ENCODE measurements around the gene ATP8A2. TPM values are rescaled to one million over a fixed set of nuclear protein-coding genes. Genes with fewer than 3 reads are reported as not detected.

ATP8A2 gene
- total RNA-seq, 6 donors from 2014 or later, result 0.55 to 1.5 (median 0.87) TPM

DNA sequence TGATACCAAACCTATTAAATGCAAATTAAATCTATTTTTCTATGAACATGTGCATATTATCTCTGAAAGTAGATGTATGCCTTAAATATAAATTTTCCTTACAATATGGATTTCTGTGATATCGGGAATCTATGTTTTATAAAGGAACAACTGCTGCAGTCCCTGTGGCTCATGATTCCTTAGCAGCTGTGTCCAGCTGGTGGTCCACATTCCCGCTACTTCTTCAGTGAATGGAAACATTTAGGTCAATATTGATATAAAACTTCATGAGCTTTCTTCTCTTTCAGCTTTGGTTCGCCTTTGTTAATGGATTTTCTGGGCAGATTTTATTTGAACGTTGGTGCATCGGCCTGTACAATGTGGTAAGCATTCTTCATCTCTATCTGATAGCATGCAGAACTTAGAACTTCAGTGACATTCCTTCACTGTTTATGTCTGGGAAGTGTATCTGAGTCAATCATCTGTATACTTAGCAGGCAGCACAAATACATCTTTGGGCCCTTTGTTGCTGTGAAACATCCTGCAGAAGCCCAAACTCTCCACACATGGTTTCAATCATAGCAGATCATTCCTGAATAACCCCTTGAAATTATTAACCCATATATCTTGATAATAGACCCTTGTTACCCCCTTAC is 456.2 kb downstream of the ATP8A2 start:
- DNase-seq, result no peak
- ATAC-seq (ENCODE audit: low FRiP score in 2 of 2), result no peak
- H3K4me1 ChIP-seq, result no peaks in the 10 kb centered on the region
- no peak for TF ChIP-seq POLR2A (IDR thresholded peaks at IDR 0.05)
- TF ChIP-seq POLR2AphosphoS5 (IDR thresholded peaks at IDR 0.05), result no peak
- H3K27me3 ChIP-seq, result no peaks in the 10 kb centered on the region
- no peaks in the 10 kb centered on the region for H3K9me3 ChIP-seq
- WGBS, 2 donors, result 61 to 62% methylated on average over 5 of the region's 5 CpGs
- H3K36me3 ChIP-seq, result no peaks in the 10 kb centered on the region
- H3K27ac ChIP-seq, result no peak overlapping the region
- H3K4me3 ChIP-seq, result no peak overlapping the region

DNA sequence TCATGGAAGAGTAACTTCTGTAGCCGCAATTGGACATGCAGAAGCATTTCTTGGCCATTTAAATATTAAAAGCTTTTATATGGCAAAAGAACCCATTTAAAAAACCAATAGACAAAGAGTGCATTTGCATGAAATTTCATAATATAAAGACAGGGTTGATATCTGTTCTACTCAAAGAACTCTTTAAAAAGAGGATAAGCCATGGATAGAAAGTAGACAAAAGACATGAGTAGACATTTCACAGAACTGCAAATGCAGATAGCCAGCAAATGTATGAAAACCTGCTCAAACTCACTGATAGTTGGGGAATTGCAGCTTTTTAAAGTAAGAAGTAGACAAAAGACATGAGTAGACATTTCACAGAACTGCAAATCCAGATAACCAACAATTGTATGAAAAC is 462.0 kb downstream of the ATP8A2 start:
- ATAC-seq (ENCODE audit: low FRiP score in 2 of 2), result no peak
- 91 to 97% methylated on average over 1 of the region's 1 CpG for WGBS, 2 donors

DNA sequence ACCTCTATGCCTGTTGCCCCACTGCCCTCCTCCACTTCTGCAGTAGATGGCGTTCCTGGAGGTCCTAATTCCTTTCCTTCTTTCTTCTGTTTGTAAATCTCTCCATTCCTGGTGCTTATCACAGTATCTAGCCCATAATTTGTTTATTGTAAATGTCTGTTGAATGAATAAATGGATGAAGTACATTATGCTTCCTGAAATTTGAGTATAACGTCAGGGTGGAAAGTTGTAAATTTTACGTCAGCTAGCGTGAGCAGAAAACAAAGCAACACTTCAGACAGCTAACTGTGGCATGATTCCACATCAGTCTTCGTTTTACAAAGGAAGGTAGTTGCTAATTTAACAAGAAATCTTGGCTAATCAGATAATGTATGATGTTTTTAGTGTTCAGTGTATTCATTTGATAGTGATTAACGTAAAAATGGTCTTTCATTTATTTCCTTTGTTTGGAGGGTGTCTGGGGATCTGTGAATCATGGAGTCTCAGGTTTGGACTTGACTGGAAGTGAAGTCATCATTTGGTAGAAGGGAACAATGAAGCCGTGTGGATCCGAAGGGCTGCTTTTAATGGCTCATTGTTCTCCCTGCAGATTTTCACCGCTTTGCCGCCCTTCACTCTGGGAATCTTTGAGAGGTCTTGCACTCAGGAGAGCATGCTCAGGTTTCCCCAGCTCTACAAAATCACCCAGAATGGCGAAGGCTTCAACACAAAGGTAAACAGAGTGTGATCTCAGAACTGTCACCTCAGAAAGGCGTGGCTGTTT is 465.0 kb downstream of the ATP8A2 start:
- H3K4me3 ChIP-seq, result no peak overlapping the region
- no peaks in the 10 kb centered on the region for H3K36me3 ChIP-seq
- H3K9me3 ChIP-seq, result no peaks in the 10 kb centered on the region
- TF ChIP-seq CTCF (IDR thresholded peaks at IDR 0.05) (no peak), POLR2AphosphoS5 (IDR thresholded peaks at IDR 0.05) (no peak), POLR2A (IDR thresholded peaks at IDR 0.05) (no peak), EP300 (IDR thresholded peaks at IDR 0.05) (no peak)
- DNase-seq (no peak), ATAC-seq (ENCODE audit: low FRiP score in 2 of 2) (no peak)
- no peaks in the 10 kb centered on the region for H3K4me1 ChIP-seq
- no peaks in the 10 kb centered on the region for H3K27me3 ChIP-seq
- WGBS, 2 donors, result 61 to 68% methylated on average over 12 of the region's 12 CpGs
- H3K27ac ChIP-seq, result no peak overlapping the region

More for the DNA sequence above, 462.0 kb downstream of the ATP8A2 start:
- no peak overlapping the region for H3K4me3 ChIP-seq
- no peak overlapping the region for H3K27ac ChIP-seq
- no peaks in the 10 kb centered on the region for H3K36me3 ChIP-seq
- no peaks in the 10 kb centered on the region for H3K27me3 ChIP-seq
- no peaks in the 10 kb centered on the region for H3K9me3 ChIP-seq
- no peaks in the 10 kb centered on the region for H3K4me1 ChIP-seq
- no peak for DNase-seq
- no peak for TF ChIP-seq CTCF (IDR thresholded peaks at IDR 0.05)
- no peak for TF ChIP-seq POLR2AphosphoS5 (IDR thresholded peaks at IDR 0.05)
- TF ChIP-seq EP300 (IDR thresholded peaks at IDR 0.05), result no peak
- no peak for TF ChIP-seq POLR2A (IDR thresholded peaks at IDR 0.05)

DNA sequence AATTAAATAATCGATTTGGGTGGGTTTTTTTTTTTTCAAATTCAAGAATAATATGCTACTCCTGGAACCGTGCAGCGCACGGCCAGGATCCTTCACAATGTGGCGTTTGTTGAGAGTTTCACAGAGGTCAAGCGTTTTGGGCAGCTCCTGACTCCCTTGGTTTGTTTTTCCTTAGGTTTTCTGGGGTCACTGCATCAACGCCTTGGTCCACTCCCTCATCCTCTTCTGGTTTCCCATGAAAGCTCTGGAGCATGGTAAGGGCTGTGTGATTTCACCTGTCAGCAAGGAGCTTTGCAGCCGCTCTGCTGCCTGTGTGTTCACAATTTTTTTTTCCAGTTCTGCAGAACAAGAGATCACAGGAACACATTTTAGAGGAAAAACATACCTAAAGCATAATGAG is 467.6 kb downstream of the ATP8A2 start:
- no peaks in the 10 kb centered on the region for H3K4me1 ChIP-seq
- ATAC-seq (ENCODE audit: low FRiP score in 2 of 2) (no peak), DNase-seq (no peak)
- H3K27ac ChIP-seq, result no peak overlapping the region
- H3K9me3 ChIP-seq, result no peaks in the 10 kb centered on the region
- 74 to 82% methylated on average over 8 of the region's 8 CpGs for whole genome bisulfite sequencing, 2 donors
- no peak overlapping the region for H3K4me3 ChIP-seq
- TF ChIP-seq EP300 (IDR thresholded peaks at IDR 0.05) (no peak), POLR2A (IDR thresholded peaks at IDR 0.05) (no peak), CTCF (IDR thresholded peaks at IDR 0.05) (no peak), POLR2AphosphoS5 (IDR thresholded peaks at IDR 0.05) (no peak)
- no peaks in the 10 kb centered on the region for H3K36me3 ChIP-seq
- no peaks in the 10 kb centered on the region for H3K27me3 ChIP-seq

- Histone ChIP-seq H3K4me3 (no peak overlapping the region), H3K36me3 (no peaks in the 10 kb centered on the region), H3K9me3 (no peaks in the 10 kb centered on the region), H3K27me3 (no peaks in the 10 kb centered on the region), H3K4me1 (peaks cover 0 to 2% (median 0%) of the 10 kb centered on the region in 4 donors), H3K27ac (no peak overlapping the region)
- 74 to 83% methylated on average over 3 of the region's 3 CpGs for WGBS, 2 donors
- DNase-seq (no peak), ATAC-seq (ENCODE audit: low FRiP score in 2 of 2) (no peak)
- TF ChIP-seq POLR2AphosphoS5 (IDR thresholded peaks at IDR 0.05) (no peak), CTCF (IDR thresholded peaks at IDR 0.05) (no peak), POLR2A (IDR thresholded peaks at IDR 0.05) (no peak), EP300 (IDR thresholded peaks at IDR 0.05) (no peak)
These were observed 468.5 kb downstream of the ATP8A2 start for GRCh38 chr13:25840261-25840660.

Data from upper lobe of left lung (tissue), 6 donors.